SK-N-MC (cell line): ENCODE data around the gene GGA3.
"Not testable (repeated sequence)": the region's sequence is repeated elsewhere in the genome, so short reads cannot be mapped to it uniquely, and the experiment has no call there.

Experiments used
- DNase-seq: peaks from one replicate; pipeline ENCODE4 v3.0.0-alpha.2; 2011; ENCODE audit warnings: low read depth, low spot score
- H3K27ac ChIP-seq: fragments of 200-600 bp; sonication (generic); 2 replicates; pipeline ENCODE4 v1.5.1; 2016; ENCODE audit warnings: mixed run types
- H3K36me3 ChIP-seq: fragments of 200-600 bp; sonication (generic); 2 replicates; pipeline ENCODE4 v1.6.1; 2017; ENCODE audit warnings: antibody characterized with exemption, low read length, mixed read lengths; ENCODE audit not compliant: insufficient read depth
- H3K4me3 ChIP-seq: fragments of 200-600 bp; sonication (generic); 2 replicates; pipeline ENCODE4 v1.5.1; 2016
- H3K9ac ChIP-seq: fragments of 200-600 bp; sonication (generic); 2 replicates; pipeline ENCODE4 v1.8.0; 2017; ENCODE audit warnings: mixed run types, mixed read lengths; ENCODE audit not compliant: insufficient read length
- H3K9me3 ChIP-seq: fragments of 200-600 bp; sonication (generic); 2 replicates; pipeline ENCODE4 v1.6.1; 2017; ENCODE audit warnings: low read depth, mild to moderate bottlenecking, antibody characterized with exemption, low read length, moderate library complexity, mixed read lengths
- EZH2 ChIP-seq: fragments of 200-600 bp; sonication (generic); IDR thresholded peaks from one replicate; pipeline ENCODE4 v1.6.1; 2017; ENCODE audit warnings: antibody characterized with exemption
- FOXP2 ChIP-seq: optimal IDR thresholded peaks from 2 replicates; pipeline ENCODE3; 2011; ENCODE audit warnings: mild to moderate bottlenecking, moderate library complexity; ENCODE audit not compliant: insufficient read depth; ENCODE audit errors: extremely low read length, control extremely low read depth
- POLR2AphosphoS5 ChIP-seq: IDR thresholded peaks from 2 replicates; pipeline ENCODE4 v1.6.1; 2012; ENCODE audit warnings: mild to moderate bottlenecking, low read depth, low read length, borderline replicate concordance

The GGA3 gene

DNA sequence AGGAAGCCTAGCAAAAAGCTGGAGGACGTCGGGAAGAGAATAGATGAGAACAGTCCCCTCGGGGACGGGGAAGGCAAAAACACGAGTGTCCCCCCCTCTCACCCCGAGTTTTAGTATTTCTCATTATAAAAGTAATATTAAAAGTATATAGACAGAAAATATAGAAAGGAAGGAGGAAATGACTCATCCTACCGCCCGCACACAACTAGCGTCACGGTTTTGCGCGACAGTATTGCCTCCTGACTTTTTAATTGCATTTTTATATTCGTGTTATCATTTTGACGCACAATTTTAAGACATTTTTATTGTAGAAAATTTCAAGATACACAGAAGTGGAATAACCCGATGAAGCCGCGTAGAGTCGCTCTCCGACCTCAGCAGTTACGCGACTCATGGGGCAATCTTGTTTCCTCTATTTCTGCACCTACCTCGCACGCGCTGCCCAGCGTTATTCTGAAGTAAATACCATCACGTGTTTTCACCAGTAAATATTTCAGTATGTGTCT is 28.5 kb upstream of the GGA3 start:
- H3K4me3 ChIP-seq: peak overlapping the region; percentile 94
- H3K9me3 ChIP-seq: no peaks in the 10 kb centered on the region
- TF ChIP-seq POLR2AphosphoS5 (no peak), FOXP2 (no peak), EZH2 (no peak)
- H3K36me3 ChIP-seq: no peaks in the 10 kb centered on the region; the same call in 1 of the 2 replicates
- peak overlapping the region; percentile 69 for H3K9ac ChIP-seq
- peak overlapping the region; percentile 59; the same call in 1 of the 2 replicates for H3K27ac ChIP-seq
- DNase-seq: no peak

DNA sequence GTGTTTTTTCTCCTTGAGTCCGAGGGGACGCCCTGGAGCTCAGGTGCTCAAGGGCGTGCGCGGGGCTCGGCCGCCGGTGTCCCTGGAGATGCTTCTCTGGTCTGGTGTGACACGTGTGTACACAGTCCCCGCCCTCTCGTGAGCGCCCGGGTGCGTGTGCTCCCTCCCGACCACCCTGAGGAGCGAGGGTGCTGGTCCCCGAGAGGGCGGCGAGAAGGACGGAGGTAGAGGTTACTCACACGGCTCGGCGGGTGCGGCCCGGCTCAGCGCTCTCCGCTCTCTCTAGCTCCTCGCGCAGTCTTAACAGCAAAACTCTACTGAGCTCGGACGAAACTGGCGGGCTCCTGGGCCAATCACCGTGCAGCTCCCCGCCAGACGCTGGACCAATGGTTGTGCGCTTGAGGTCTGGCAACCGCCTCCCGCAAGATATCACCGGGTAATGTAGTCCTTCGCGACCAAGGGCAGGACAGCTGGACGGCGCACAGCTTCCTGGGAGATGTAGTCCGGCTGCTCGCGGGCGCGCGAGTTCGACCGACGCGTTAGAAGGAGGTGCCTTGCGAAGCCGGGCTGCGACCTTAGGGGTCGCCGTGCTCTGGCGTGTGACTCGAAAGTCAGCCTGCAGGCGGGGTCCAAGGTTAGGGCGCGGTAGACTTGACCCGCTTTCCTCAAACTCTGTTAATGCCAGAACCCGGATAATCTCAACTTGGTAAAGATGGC is 27.9 kb upstream of the GGA3 start, which contains the start of gene SLC25A19:
Gene SLC25A19, minus strand, starts transcription at position 319 of the 717 bp plus-strand sequence. CDS start 2,669 bp downstream, outside the sequence.
- Histone ChIP-seq H3K9me3 (no peaks in the 10 kb centered on the region), H3K4me3 (peak within 1 kb of the TSS; percentile 94), H3K27ac (peak within 1 kb of the TSS; percentile 59; the same call in 1 of the 2 replicates), H3K9ac (peak within 1 kb of the TSS; percentile 89), H3K36me3 (no peaks in the 10 kb centered on the region; the same call in 1 of the 2 replicates)
- DNase-seq: peak; percentile 91
- TF ChIP-seq POLR2AphosphoS5 (peak; percentile 93), EZH2 (no peak)

DNA sequence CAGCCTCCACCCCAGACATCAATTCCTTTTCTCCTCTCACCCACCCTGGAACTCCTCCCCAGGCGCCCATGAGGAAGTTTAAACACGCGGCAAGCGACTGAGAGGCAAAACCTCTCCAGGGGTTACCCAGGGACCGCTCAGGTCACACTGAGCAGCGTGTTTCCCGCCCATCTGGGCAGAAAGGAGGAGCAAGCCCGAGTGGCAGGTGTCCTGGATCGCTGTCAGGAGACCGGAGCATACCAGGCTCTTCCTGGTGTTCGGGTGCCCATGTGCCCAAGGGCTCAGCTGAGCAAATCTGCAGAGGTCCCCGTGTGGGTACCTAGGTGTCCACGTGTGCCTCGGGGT is 27.3 kb upstream of the GGA3 start:
- H3K27ac ChIP-seq: no peak overlapping the region
- no peaks in the 10 kb centered on the region; the same call in 1 of the 2 replicates for H3K36me3 ChIP-seq
- H3K9me3 ChIP-seq: no peaks in the 10 kb centered on the region
- peak overlapping the region; percentile 89 for H3K9ac ChIP-seq
- TF ChIP-seq EZH2: no peak
- TF ChIP-seq FOXP2: no peak
- no peak for TF ChIP-seq POLR2AphosphoS5
- peak overlapping the region; percentile 94 for H3K4me3 ChIP-seq
- no peak for DNase-seq

- no peak for TF ChIP-seq EZH2
- TF ChIP-seq POLR2AphosphoS5: no peak
- TF ChIP-seq FOXP2: no peak
- peak overlapping the region; percentile 94 for H3K4me3 ChIP-seq
- H3K9me3 ChIP-seq: no peaks in the 10 kb centered on the region
- no peaks in the 10 kb centered on the region; the same call in 1 of the 2 replicates for H3K36me3 ChIP-seq
- no peak for DNase-seq
- peak overlapping the region; percentile 89 for H3K9ac ChIP-seq
- no peak overlapping the region for H3K27ac ChIP-seq
These were observed 27.0 kb upstream of the GGA3 start for GRCh38 chr17:75288359-75288758.

DNA sequence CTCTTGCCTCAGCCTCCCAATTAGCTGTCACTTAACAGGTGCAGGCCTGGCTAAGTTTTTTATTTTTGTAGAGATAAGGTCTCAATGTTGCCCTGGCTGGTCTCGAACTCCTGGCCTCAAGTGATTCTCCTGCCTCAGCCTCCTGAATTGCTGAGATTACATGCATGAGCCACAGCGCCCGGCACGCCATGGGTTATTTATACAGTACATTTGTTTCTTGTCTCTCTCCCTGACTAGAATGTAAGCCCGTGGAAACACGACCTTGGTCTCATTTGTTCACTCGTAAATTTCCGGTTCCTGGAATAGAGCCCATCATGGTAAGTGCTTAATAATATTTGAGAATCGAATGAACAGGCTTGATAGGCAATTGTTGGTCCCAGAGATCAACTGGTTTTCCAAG is 25.8 kb upstream of the GGA3 start:
- Histone ChIP-seq H3K9ac (no peak overlapping the region), H3K27ac (no peak overlapping the region), H3K4me3 (no peak overlapping the region)

GRCh38 chr17:75285123-75285522 is 23.7 kb upstream of the GGA3 start:
- H3K9me3 ChIP-seq: no peaks in the 10 kb centered on the region
- no peak for DNase-seq
- H3K36me3 ChIP-seq: peaks cover 5% of the 10 kb centered on the region; the same call in 1 of the 2 replicates
- H3K4me3 ChIP-seq: no peak overlapping the region
- TF ChIP-seq POLR2AphosphoS5 (no peak), FOXP2 (no peak), EZH2 (no peak)
- no peak overlapping the region for H3K27ac ChIP-seq
- H3K9ac ChIP-seq: no peak overlapping the region

More for the DNA sequence above, 25.8 kb upstream of the GGA3 start:
- Histone ChIP-seq H3K9me3 (no peaks in the 10 kb centered on the region), H3K36me3 (no peaks in the 10 kb centered on the region; the same call in 1 of the 2 replicates)
- TF ChIP-seq POLR2AphosphoS5: no peak
- no peak for TF ChIP-seq FOXP2
- no peak for TF ChIP-seq EZH2
- no peak for DNase-seq

DNA sequence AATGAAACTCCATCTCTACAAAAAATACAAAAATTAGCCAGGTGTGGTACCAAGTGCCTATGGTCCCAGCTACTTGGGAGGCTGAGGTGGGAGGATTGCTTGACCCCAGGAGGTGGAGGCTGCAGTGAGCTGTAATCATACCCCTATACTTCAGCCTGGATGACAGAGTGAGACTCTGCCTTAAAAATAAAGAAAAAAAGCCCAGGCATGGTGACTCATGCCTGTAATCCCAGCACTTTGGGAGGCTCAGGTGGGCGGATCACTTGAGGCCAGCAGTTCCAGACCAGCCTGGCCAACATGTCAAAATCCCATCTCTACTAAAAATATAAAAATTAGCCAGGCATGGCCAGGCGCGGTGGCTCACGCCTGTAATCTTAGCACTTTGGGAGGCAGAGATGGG is 18.8 kb upstream of the GGA3 start:
- H3K4me3 ChIP-seq, H3K27ac ChIP-seq, DNase-seq, H3K36me3 ChIP-seq, H3K9me3 ChIP-seq, H3K9ac ChIP-seq: not testable (repeated sequence)

GRCh38 chr17:75277664-75278071 is 16.3 kb upstream of the GGA3 start:
- H3K9me3 ChIP-seq: no peaks in the 10 kb centered on the region
- no peak overlapping the region for H3K9ac ChIP-seq
- no peak for TF ChIP-seq POLR2AphosphoS5
- DNase-seq: no peak
- H3K4me3 ChIP-seq: no peak overlapping the region
- H3K27ac ChIP-seq: no peak overlapping the region
- H3K36me3 ChIP-seq: peaks cover 5% of the 10 kb centered on the region; the same call in 1 of the 2 replicates

DNA sequence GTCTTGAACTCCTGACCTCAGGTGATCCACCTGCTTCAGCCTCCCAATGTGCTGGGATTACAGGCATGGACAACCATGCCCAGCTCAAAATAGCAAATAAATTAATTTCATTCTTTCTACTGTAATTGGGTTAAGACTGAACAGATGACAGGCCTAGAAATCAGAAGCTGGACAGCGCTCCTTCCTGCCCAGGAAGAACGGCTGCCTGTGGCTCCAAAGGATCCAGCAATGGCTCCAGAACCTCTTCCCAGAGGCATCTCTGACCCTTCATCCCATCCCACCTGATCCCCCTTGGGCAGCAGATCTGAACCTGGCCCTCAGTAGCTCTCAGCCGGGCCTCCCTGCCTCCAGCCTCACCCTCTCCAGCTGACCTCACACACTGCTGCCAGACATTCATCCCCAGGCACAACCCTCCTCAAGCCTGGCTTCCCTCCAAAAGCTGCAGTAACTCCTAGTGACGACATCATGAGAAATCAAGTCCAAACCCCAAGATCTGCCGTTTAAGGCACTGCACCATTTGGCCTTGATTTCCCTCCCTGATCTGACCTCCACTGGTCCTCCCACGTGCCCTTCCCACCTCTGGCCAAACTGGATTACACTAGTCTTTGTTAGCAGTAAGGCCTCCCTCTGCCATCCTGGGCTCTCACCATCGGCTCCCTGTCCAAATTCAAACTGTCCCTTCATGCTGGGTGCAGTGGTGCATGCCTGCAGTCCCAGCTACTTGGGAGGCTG is 12.7 kb upstream of the GGA3 start:
- no peak for DNase-seq
- Histone ChIP-seq H3K9ac (no peak overlapping the region), H3K9me3 (no peaks in the 10 kb centered on the region), H3K27ac (peak overlapping the region; percentile 19; the same call in 1 of the 2 replicates), H3K36me3 (no peaks in the 10 kb centered on the region; the same call in 1 of the 2 replicates), H3K4me3 (no peak overlapping the region)
- no peak for TF ChIP-seq EZH2
- TF ChIP-seq FOXP2: no peak
- TF ChIP-seq POLR2AphosphoS5: no peak
